Loucy (cell line): ENCODE results near the gene ITGB4.

Source experiments
- EZH2phosphoT487 ChIP-seq: fragments of 200-600 bp; IDR thresholded peaks from 2 replicates; pipeline ENCODE4 v1.6.1; 2018; ENCODE audit warnings: antibody characterized with exemption, mild to moderate bottlenecking, moderate library complexity, borderline replicate concordance
- TF ChIP-seq, protein P1 (sequence below): fragments of 200-600 bp; sonication (generic); conservative IDR thresholded peaks from 2 replicates; pipeline ENCODE4 v1.5.1; 2014; ENCODE audit warnings: mild to moderate bottlenecking, antibody characterized with exemption, low read length

DNA sequence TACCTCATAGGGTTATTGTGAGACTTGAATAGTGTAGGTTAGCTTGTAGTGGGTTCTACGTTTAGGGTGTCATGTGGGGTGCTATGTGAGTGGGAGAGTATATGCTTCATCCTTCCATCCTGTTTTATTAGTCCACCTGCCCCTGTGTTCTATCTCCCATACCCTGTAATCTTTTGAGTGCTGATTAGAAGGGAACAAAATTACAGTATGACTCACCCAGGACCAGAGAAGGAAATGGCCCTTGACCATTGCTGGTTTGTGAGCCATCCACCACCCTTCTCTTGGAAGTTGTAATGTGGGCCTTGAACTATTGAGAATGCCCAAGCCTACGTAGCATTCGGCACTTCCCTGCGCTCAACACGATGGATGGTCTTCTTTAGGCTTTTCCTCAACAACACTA is 37.0 kb upstream of the ITGB4 start:
- TF ChIP-seq, protein P1, sequence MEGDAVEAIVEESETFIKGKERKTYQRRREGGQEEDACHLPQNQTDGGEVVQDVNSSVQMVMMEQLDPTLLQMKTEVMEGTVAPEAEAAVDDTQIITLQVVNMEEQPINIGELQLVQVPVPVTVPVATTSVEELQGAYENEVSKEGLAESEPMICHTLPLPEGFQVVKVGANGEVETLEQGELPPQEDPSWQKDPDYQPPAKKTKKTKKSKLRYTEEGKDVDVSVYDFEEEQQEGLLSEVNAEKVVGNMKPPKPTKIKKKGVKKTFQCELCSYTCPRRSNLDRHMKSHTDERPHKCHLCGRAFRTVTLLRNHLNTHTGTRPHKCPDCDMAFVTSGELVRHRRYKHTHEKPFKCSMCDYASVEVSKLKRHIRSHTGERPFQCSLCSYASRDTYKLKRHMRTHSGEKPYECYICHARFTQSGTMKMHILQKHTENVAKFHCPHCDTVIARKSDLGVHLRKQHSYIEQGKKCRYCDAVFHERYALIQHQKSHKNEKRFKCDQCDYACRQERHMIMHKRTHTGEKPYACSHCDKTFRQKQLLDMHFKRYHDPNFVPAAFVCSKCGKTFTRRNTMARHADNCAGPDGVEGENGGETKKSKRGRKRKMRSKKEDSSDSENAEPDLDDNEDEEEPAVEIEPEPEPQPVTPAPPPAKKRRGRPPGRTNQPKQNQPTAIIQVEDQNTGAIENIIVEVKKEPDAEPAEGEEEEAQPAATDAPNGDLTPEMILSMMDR: no peak
- no peak for TF ChIP-seq EZH2phosphoT487
